ENCODE results near the gene ATP6V1C2. TPM values are rescaled to one million over a fixed set of nuclear protein-coding genes. Genes with fewer than 3 reads are reported as not detected.
A peak's percentile ranks its signal among the peaks of the same experiment; 100 is the strongest.

Gene ATP6V1C2
- polyA plus RNA-seq, 2 of the 4 experiments (the other 2 are of a cell fraction) = 0.08 to 0.14 TPM

- TF ChIP-seq HOXB13 (CRISPR knock-in tag; IDR thresholded peaks at IDR 0.05; ENCODE audit: low read depth) = no peak
- no peak for TF ChIP-seq CTCF (IDR thresholded peaks at IDR 0.05)
- TF ChIP-seq KDM1A (IDR thresholded peaks at IDR 0.05; ENCODE audit: low read depth) = no peak
- TF ChIP-seq REST (IDR thresholded peaks at IDR 0.05) = no peak
- no peak for TF ChIP-seq HOXA7 (CRISPR knock-in tag; IDR thresholded peaks at IDR 0.05)
- TF ChIP-seq HOXB5 (CRISPR knock-in tag; IDR thresholded peaks at IDR 0.05) = no peak
- TF ChIP-seq GATA3 (IDR thresholded peaks at IDR 0.05; ENCODE audit: borderline replicate concordance) = no peak
- no peak for TF ChIP-seq E2F6 (IDR thresholded peaks at IDR 0.05; ENCODE audit: borderline replicate concordance, low read depth)
- TF ChIP-seq JUNB (IDR thresholded peaks at IDR 0.05) = no peak
- TF ChIP-seq BCL3 (IDR thresholded peaks at IDR 0.05) = no peak
- no peak for TF ChIP-seq ZFP36 (IDR thresholded peaks at IDR 0.05; ENCODE audit: borderline replicate concordance, partially characterized antibody)
- no peak for TF ChIP-seq HMGXB4 (CRISPR knock-in tag; IDR thresholded peaks at IDR 0.05; ENCODE audit: borderline replicate concordance)
- TF ChIP-seq HDAC2 (IDR thresholded peaks at IDR 0.05) = no peak
- no peak for TF ChIP-seq MAX (IDR thresholded peaks at IDR 0.05)
- ATAC-seq = peak; percentile 11 to 35; a peak in 3 of 6 replicates
- DNase-seq (ENCODE audit: low read depth in 1 of 2, low spot score in 1 of 2) = peak in 1 of 2 experiments; percentile 20
- H3K4me1 ChIP-seq = peaks cover 9% of the 10 kb centered on the region; the same call in 2 of the 3 replicates
- no peaks in the 10 kb centered on the region for H3K9me3 ChIP-seq
- 8% methylated on average over 17 of the region's 27 CpGs for WGBS (ENCODE audit: missing lambda C conversion rate)
- POLR2A ChIA-PET = interaction anchor here (0.6 to 1.6 kb wide), 7 partner anchors 8 to 281 kb away, joined by 3 to 7 read pairs (median 4); no protein-coding TSS in a partner anchor
- CTCF ChIA-PET = interaction anchor here (1.6 to 2.1 kb wide), 3 partner anchors 10 to 14 kb away, joined by 5 to 7 read pairs (median 6); no protein-coding TSS in a partner anchor
- FAIRE-seq = no peak
- H3K27ac ChIP-seq = peak overlapping the region; percentile 93
- peak overlapping the region; percentile 95 for H3K4me2 ChIP-seq
- peak overlapping the region; percentile 95 for H3K4me3 ChIP-seq
Measured at GRCh38 chr2:10688921-10689807, 32.3 kb upstream of the ATP6V1C2 start.

- no peak overlapping the region for H3K4me2 ChIP-seq
- no peak for FAIRE-seq
- H3K27ac ChIP-seq = no peak overlapping the region
- no peak overlapping the region for H3K4me3 ChIP-seq
- 90% methylated on average over 6 of the region's 6 CpGs for WGBS (ENCODE audit: missing lambda C conversion rate)
- ChIA-PET POLR2A (no interaction called here), CTCF (no interaction called here)
- H3K4me1 ChIP-seq = peaks cover 9% of the 10 kb centered on the region; the same call in 2 of the 3 replicates
- H3K9me3 ChIP-seq = no peaks in the 10 kb centered on the region
- no peak for DNase-seq (ENCODE audit: low read depth in 1 of 2, low spot score in 1 of 2)
- ATAC-seq = no peak
- TF ChIP-seq MYC (IDR thresholded peaks at IDR 0.05; ENCODE audit: borderline replicate concordance, low read length) (no peak), HES2 (IDR thresholded peaks at IDR 0.05) (no peak), SREBF2 (IDR thresholded peaks at IDR 0.05) (no peak), CEBPB (IDR thresholded peaks at IDR 0.05) (no peak), HMGXB4 (CRISPR knock-in tag; IDR thresholded peaks at IDR 0.05; ENCODE audit: borderline replicate concordance) (no peak), BCL3 (IDR thresholded peaks at IDR 0.05) (no peak), POLR2AphosphoS2 (conservative IDR thresholded peaks at IDR 0.05; ENCODE audit: low read length) (no peak), CHD4 (IDR thresholded peaks at IDR 0.05; ENCODE audit: borderline replicate concordance) (no peak), POLR2A (IDR thresholded peaks at IDR 0.05; ENCODE audit: low read length) (no peak)
Measured at GRCh38 chr2:10691521-10691920, 29.9 kb upstream of the ATP6V1C2 start.
